ENCODE measurements around the gene GRIA2. TPM values are rescaled to one million over a fixed set of nuclear protein-coding genes. Genes with fewer than 3 reads are reported as not detected.

Gene GRIA2
- total and polyA plus RNA-seq, 2 donors (not counting 1 experiment from before 2014, with no cell fraction given) = not detected

GRCh38 chr4:157244348-157244747 is 23.8 kb downstream of the GRIA2 start:
- ChIA-PET POLR2A (no interaction called here), CTCF (no interaction called here)
- H2AFZ ChIP-seq (ENCODE audit: insufficient read depth, low read depth, low read length, poor library complexity, severe bottlenecking) = no peak overlapping the region
- H3K27me3 ChIP-seq (replicated peaks in 1 of 4; ENCODE audit: control extremely low read depth in 1 of 4, control insufficient read depth in 3 of 4, insufficient read depth in 4 of 4, low read length in 3 of 4) = no peaks in the 10 kb centered on the region
- no peaks in the 10 kb centered on the region for H3K79me2 ChIP-seq (ENCODE audit: control insufficient read depth, insufficient read depth, low read length)
- WGBS (ENCODE audit: insufficient coverage) = no CpG with 5 or more reads among the region's 2 CpGs
- H3K9me3 ChIP-seq (ENCODE audit: control extremely low read depth in 1 of 3, control insufficient read depth in 2 of 3, insufficient read depth in 1 of 3, low read length in 2 of 3) = no peaks in the 10 kb centered on the region
- no peaks in the 10 kb centered on the region for H3K4me1 ChIP-seq (ENCODE audit: control insufficient read depth in 2 of 2, insufficient read depth in 2 of 2, low read length in 2 of 2)
- DNase-seq (no peak), ATAC-seq (ENCODE audit: low read depth) (no peak)
- Mint-ChIP-seq H3K9me3 (ENCODE audit: insufficient read depth) (no peaks in the 10 kb centered on the region), H3K4me3 (no peak overlapping the region), H3K27ac (no peak overlapping the region), H3K27me3 (no peaks in the 10 kb centered on the region), H3K4me1 (no peaks in the 10 kb centered on the region)
- H3K4me3 ChIP-seq (ENCODE audit: control extremely low read depth in 1 of 5, extremely low read depth in 1 of 5, insufficient read depth in 1 of 5, low read depth in 2 of 5, low read length in 4 of 5) = no peak overlapping the region
- H3K9ac ChIP-seq (ENCODE audit: low read length) = no peak overlapping the region
- no peak overlapping the region for H3K4me2 ChIP-seq (replicated peaks; ENCODE audit: low read depth, low read length, poor library complexity, severe bottlenecking)
- no peak overlapping the region for H3K27ac ChIP-seq (ENCODE audit: low read length in 2 of 2)
- intact Hi-C loops (cut with micrococcal nuclease) = no loop called here
- H4K20me1 ChIP-seq (ENCODE audit: control insufficient read depth, insufficient read depth, low read length, poor library complexity, severe bottlenecking) = no peaks in the 10 kb centered on the region
- TF ChIP-seq EZH2 (IDR thresholded peaks at IDR 0.05; ENCODE audit: borderline replicate concordance, insufficient read depth, low read depth, low read length, poor library complexity, severe bottlenecking) (no peak), CTCF (IDR thresholded peaks at IDR 0.05) (no peak)
- H3K36me3 ChIP-seq (replicated peaks in 1 of 2; ENCODE audit: control extremely low read depth in 1 of 2, control insufficient read depth in 1 of 2, extremely low read depth in 1 of 2, insufficient read depth in 2 of 2, low read length in 1 of 2) = no peaks in the 10 kb centered on the region

- Histone ChIP-seq H3K79me2 (ENCODE audit: control insufficient read depth, insufficient read depth, low read length) (no peaks in the 10 kb centered on the region), H3K27me3 (replicated peaks in 1 of 4; ENCODE audit: control extremely low read depth in 1 of 4, control insufficient read depth in 3 of 4, insufficient read depth in 4 of 4, low read length in 3 of 4) (no peaks in the 10 kb centered on the region), H4K20me1 (ENCODE audit: control insufficient read depth, insufficient read depth, low read length, poor library complexity, severe bottlenecking) (no peaks in the 10 kb centered on the region), H3K9ac (ENCODE audit: low read length) (no peak overlapping the region), H3K4me1 (ENCODE audit: control insufficient read depth in 2 of 2, insufficient read depth in 2 of 2, low read length in 2 of 2) (no peaks in the 10 kb centered on the region), H3K4me2 (replicated peaks; ENCODE audit: low read depth, low read length, poor library complexity, severe bottlenecking) (no peak overlapping the region), H3K4me3 (ENCODE audit: control extremely low read depth in 1 of 5, extremely low read depth in 1 of 5, insufficient read depth in 1 of 5, low read depth in 2 of 5, low read length in 4 of 5) (no peak overlapping the region), H3K9me3 (ENCODE audit: control extremely low read depth in 1 of 3, control insufficient read depth in 2 of 3, insufficient read depth in 1 of 3, low read length in 2 of 3) (no peaks in the 10 kb centered on the region), H3K36me3 (replicated peaks in 1 of 2; ENCODE audit: control extremely low read depth in 1 of 2, control insufficient read depth in 1 of 2, extremely low read depth in 1 of 2, insufficient read depth in 2 of 2, low read length in 1 of 2) (no peaks in the 10 kb centered on the region), H2AFZ (ENCODE audit: insufficient read depth, low read depth, low read length, poor library complexity, severe bottlenecking) (no peak overlapping the region), H3K27ac (ENCODE audit: low read length in 2 of 2) (no peak overlapping the region)
- TF ChIP-seq EZH2 (IDR thresholded peaks at IDR 0.05; ENCODE audit: borderline replicate concordance, insufficient read depth, low read depth, low read length, poor library complexity, severe bottlenecking) (no peak), CTCF (IDR thresholded peaks at IDR 0.05) (no peak)
- no peak for ATAC-seq (ENCODE audit: low read depth)
- Mint-ChIP-seq H3K4me3 (no peak overlapping the region), H3K9me3 (ENCODE audit: insufficient read depth) (no peaks in the 10 kb centered on the region), H3K4me1 (no peaks in the 10 kb centered on the region), H3K27me3 (no peaks in the 10 kb centered on the region), H3K27ac (no peak overlapping the region)
- ChIA-PET CTCF (no interaction called here), POLR2A (no interaction called here)
- DNase-seq = no peak
- intact Hi-C loops (cut with micrococcal nuclease) = no loop called here
These were observed 24.8 kb downstream of the GRIA2 start for GRCh38 chr4:157245351-157245750.
